KMS-11 (cell line): ENCODE data around the gene NKX2-3.

Experiments used
- H2AFZ ChIP-seq: fragments of 200-600 bp; sonication (generic); 2 replicates; pipeline ENCODE4 v1.6.1; 2016; ENCODE audit warnings: antibody characterized with exemption, mixed run types, low read depth
- H3K27ac ChIP-seq: fragments of 200-600 bp; sonication (generic); 2 replicates; pipeline ENCODE4 v1.6.1; 2016; ENCODE audit warnings: mild to moderate bottlenecking, mixed run types
- H3K27me3 ChIP-seq: fragments of 200-600 bp; sonication (generic); 2 replicates; pipeline ENCODE4 v1.6.1; 2017; ENCODE audit warnings: mild to moderate bottlenecking, low read depth, mixed run types, moderate library complexity; ENCODE audit not compliant: insufficient read depth
- H3K36me3 ChIP-seq: fragments of 200-600 bp; sonication (generic); 2 replicates; pipeline ENCODE4 v1.6.1; 2017; ENCODE audit warnings: mild to moderate bottlenecking, mixed run types; ENCODE audit not compliant: insufficient read depth
- H3K4me1 ChIP-seq: fragments of 200-600 bp; sonication (generic); 2 replicates; pipeline ENCODE4 v1.6.1; 2016; ENCODE audit warnings: mild to moderate bottlenecking, low read depth, mixed run types; ENCODE audit not compliant: poor library complexity, severe bottlenecking
- H3K4me2 ChIP-seq: fragments of 200-600 bp; sonication (generic); 2 replicates; pipeline ENCODE4 v1.7.0; 2016; ENCODE audit warnings: mild to moderate bottlenecking, mixed run types
- H3K4me3 ChIP-seq: fragments of 200-600 bp; sonication (generic); IDR thresholded peaks from 2 replicates; pipeline ENCODE4 v1.6.1; 2017; ENCODE audit warnings: low read depth, low read length, mixed read lengths; ENCODE audit not compliant: insufficient read depth
- H3K79me2 ChIP-seq: fragments of 200-600 bp; sonication (generic); 2 replicates; pipeline ENCODE4 v1.6.1; 2016; ENCODE audit warnings: low read depth, mixed run types; ENCODE audit not compliant: insufficient read depth
- H3K9ac ChIP-seq: fragments of 200-600 bp; sonication (generic); 2 replicates; pipeline ENCODE4 v1.6.1; 2016; ENCODE audit warnings: mild to moderate bottlenecking, mixed run types
- H4K20me1 ChIP-seq: fragments of 200-600 bp; sonication (generic); 2 replicates; pipeline ENCODE4 v1.6.1; 2016; ENCODE audit warnings: mild to moderate bottlenecking, mixed run types; ENCODE audit not compliant: insufficient read depth
- TF ChIP-seq, protein P1 (sequence below): fragments of 200-600 bp; sonication (generic); conservative IDR thresholded peaks from 2 replicates; pipeline ENCODE4 v1.6.1; 2017; ENCODE audit warnings: low read depth, mild to moderate bottlenecking, antibody characterized with exemption, low read length, moderate library complexity, mixed read lengths

NKX2-3 gene

DNA sequence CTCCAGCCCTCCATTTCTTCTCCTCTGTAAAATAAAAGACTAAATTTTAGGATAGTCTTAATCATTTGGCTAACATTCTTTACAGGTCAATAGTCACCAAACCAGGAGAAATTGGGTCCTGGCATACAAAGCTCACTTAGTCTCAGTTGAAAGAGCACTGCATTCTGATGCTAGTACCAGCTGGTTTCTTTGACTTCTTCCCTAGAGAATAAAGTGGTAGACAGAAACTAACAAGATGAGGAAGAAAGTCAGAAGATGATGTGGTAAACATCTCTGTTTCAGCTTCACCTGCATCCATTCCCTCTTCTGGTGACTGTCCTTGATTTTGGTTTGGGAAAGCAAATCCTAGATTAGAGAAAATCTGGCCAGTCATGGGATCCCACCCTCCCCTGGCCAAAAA, 37.2 kb downstream of the NKX2-3 start:
- TF ChIP-seq, protein P1, sequence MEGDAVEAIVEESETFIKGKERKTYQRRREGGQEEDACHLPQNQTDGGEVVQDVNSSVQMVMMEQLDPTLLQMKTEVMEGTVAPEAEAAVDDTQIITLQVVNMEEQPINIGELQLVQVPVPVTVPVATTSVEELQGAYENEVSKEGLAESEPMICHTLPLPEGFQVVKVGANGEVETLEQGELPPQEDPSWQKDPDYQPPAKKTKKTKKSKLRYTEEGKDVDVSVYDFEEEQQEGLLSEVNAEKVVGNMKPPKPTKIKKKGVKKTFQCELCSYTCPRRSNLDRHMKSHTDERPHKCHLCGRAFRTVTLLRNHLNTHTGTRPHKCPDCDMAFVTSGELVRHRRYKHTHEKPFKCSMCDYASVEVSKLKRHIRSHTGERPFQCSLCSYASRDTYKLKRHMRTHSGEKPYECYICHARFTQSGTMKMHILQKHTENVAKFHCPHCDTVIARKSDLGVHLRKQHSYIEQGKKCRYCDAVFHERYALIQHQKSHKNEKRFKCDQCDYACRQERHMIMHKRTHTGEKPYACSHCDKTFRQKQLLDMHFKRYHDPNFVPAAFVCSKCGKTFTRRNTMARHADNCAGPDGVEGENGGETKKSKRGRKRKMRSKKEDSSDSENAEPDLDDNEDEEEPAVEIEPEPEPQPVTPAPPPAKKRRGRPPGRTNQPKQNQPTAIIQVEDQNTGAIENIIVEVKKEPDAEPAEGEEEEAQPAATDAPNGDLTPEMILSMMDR, result no peak
- Histone ChIP-seq H2AFZ (no peak overlapping the region), H3K4me3 (no peak overlapping the region), H3K4me2 (no peak overlapping the region), H3K27ac (no peak overlapping the region), H4K20me1 (no peaks in the 10 kb centered on the region), H3K36me3 (no peaks in the 10 kb centered on the region), H3K4me1 (no peaks in the 10 kb centered on the region), H3K27me3 (no peaks in the 10 kb centered on the region), H3K79me2 (no peaks in the 10 kb centered on the region), H3K9ac (no peak overlapping the region)

DNA sequence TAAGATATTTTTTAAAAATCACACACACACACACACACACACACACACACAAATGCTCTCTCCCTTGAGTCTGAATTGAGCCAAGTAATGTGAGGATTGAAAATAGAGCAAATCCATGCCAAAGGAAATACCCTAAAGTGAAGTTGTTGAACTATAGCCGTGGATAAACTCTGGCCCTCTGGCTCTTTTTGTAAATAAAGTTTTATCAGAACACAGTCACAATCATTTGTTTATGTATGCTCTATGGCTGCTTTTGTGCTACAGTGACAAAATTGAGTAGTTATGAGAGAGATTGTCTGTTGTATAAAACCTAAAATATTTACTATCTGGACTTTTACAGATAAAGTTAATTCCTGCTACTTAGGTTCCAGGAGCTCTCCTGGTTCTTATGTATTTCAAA, 39.1 kb downstream of the NKX2-3 start:
- TF ChIP-seq, protein P1, result no peak
- no peak overlapping the region for H3K27ac ChIP-seq
- no peaks in the 10 kb centered on the region for H4K20me1 ChIP-seq
- H3K36me3 ChIP-seq, result no peaks in the 10 kb centered on the region
- H3K27me3 ChIP-seq, result no peaks in the 10 kb centered on the region
- no peak overlapping the region for H3K4me2 ChIP-seq
- H3K4me1 ChIP-seq, result no peaks in the 10 kb centered on the region
- H3K9ac ChIP-seq, result no peak overlapping the region
- no peak overlapping the region for H2AFZ ChIP-seq
- H3K79me2 ChIP-seq, result no peaks in the 10 kb centered on the region
- no peak overlapping the region for H3K4me3 ChIP-seq

DNA sequence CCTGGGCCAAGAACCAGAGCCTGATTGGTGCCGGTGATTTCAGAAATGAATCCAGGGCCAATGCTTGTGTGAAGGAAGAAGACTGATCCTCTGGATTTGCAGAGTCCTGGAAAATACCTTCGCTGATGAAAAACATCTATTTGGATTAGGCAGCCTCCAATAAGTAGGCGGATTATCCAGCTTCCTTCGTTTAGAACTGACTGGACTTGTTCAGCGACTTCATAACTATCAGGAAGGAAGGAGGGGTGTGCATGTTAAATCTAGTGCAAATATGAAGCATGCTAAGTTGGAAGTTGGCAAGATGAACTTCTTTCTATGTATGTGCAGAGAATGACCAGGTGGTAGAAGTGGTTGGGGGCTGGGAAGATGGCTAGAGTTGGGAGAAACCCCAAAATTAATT, 41.0 kb downstream of the NKX2-3 start:
- H4K20me1 ChIP-seq, result no peaks in the 10 kb centered on the region
- no peak overlapping the region for H3K4me2 ChIP-seq
- H3K4me1 ChIP-seq, result no peaks in the 10 kb centered on the region
- H3K4me3 ChIP-seq, result no peak overlapping the region
- no peak overlapping the region for H3K27ac ChIP-seq
- TF ChIP-seq, protein P1, result no peak
- H2AFZ ChIP-seq, result no peak overlapping the region
- H3K36me3 ChIP-seq, result no peaks in the 10 kb centered on the region
- H3K27me3 ChIP-seq, result no peaks in the 10 kb centered on the region
- H3K9ac ChIP-seq, result no peak overlapping the region
- no peaks in the 10 kb centered on the region for H3K79me2 ChIP-seq

DNA sequence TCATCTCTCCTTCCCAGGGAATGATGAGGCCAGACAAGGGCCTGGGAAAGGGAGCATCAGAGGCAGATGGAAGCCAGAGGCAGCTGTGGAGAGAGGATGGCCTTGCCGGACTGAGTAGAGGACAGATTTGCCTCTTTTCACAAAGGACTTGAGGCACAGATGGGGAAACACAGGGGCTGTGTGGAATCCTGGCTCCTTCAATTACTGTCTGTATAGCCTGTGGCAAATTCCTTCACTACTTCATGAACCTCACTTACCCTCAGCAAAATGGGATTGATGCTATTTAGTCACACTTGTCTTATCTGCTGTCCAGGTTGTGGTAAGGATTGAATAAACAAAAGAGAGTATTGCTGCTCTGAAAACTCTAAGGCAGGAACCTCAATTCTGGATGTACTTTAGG, 47.2 kb downstream of the NKX2-3 start:
- H2AFZ ChIP-seq, result no peak overlapping the region
- no peaks in the 10 kb centered on the region for H3K79me2 ChIP-seq
- no peak overlapping the region for H3K4me2 ChIP-seq
- H3K9ac ChIP-seq, result no peak overlapping the region
- H3K27me3 ChIP-seq, result no peaks in the 10 kb centered on the region
- no peaks in the 10 kb centered on the region for H3K36me3 ChIP-seq
- no peak overlapping the region for H3K27ac ChIP-seq
- H4K20me1 ChIP-seq, result no peaks in the 10 kb centered on the region
- TF ChIP-seq, protein P1, result no peak
- H3K4me3 ChIP-seq, result no peak overlapping the region
- no peaks in the 10 kb centered on the region for H3K4me1 ChIP-seq
